SIG-M5 treated with dmso at 0.1 percent for 504 hours (cell line): ENCODE results near the gene ZIC4.

Experiments
- DNase-seq: peaks from one replicate; lab custom pipeline; 2025; ENCODE audit not compliant: unreplicated experiment; lab: John Stamatoyannopoulos, UW

ZIC4 gene

GRCh38 chr3:147406028-147406931, at the start of gene ZIC4:
Gene ZIC4 (minus strand): TSS chr3:147406543. CDS start chr3:147402797, 3,746 bp downstream.
- DNase-seq: no peak

GRCh38 chr3:147449669-147450068, 43.3 kb upstream of the ZIC4 start:
- DNase-seq: no peak

- no peak for DNase-seq
These were observed 40.9 kb upstream of the ZIC4 start for GRCh38 chr3:147447224-147447623.

GRCh38 chr3:147431751-147432150, 25.4 kb upstream of the ZIC4 start:
- peak; percentile 41 for DNase-seq

- DNase-seq: no peak
These were observed 22.4 kb upstream of the ZIC4 start for GRCh38 chr3:147428754-147429153.

GRCh38 chr3:147428326-147428725, 22.0 kb upstream of the ZIC4 start:
- no peak for DNase-seq

GRCh38 chr3:147427746-147428145, 21.4 kb upstream of the ZIC4 start:
- DNase-seq: no peak

- no peak for DNase-seq
These were observed 20.6 kb upstream of the ZIC4 start for GRCh38 chr3:147426931-147427330.

- no peak for DNase-seq
These were observed 19.1 kb upstream of the ZIC4 start for GRCh38 chr3:147425388-147425850.

- no peak for DNase-seq
These were observed 18.4 kb upstream of the ZIC4 start for GRCh38 chr3:147424581-147425387.

GRCh38 chr3:147423798-147424580, 17.6 kb upstream of the ZIC4 start:
- DNase-seq: no peak

- DNase-seq: no peak
These were observed 17.1 kb upstream of the ZIC4 start for GRCh38 chr3:147423537-147423797.

- DNase-seq: no peak
These were observed 16.5 kb upstream of the ZIC4 start for GRCh38 chr3:147422601-147423536.

GRCh38 chr3:147422196-147422595, 15.9 kb upstream of the ZIC4 start:
- DNase-seq: no peak

- DNase-seq: no peak
These were observed 15.0 kb upstream of the ZIC4 start for GRCh38 chr3:147421184-147421912.

GRCh38 chr3:147420353-147421183, 14.2 kb upstream of the ZIC4 start:
- no peak for DNase-seq

GRCh38 chr3:147419781-147420224, 13.5 kb upstream of the ZIC4 start:
- DNase-seq: no peak

- no peak for DNase-seq
These were observed 12.7 kb upstream of the ZIC4 start for GRCh38 chr3:147418808-147419701.
